ENCODE results near the gene MYL7. TPM values are rescaled to one million over a fixed set of nuclear protein-coding genes. Genes with fewer than 3 reads are reported as not detected.

The MYL7 gene
- polyA plus RNA-seq, 1 of the 3 experiments (the other 2 are of a cell fraction) = not detected

- TF ChIP-seq USF2 (IDR thresholded peaks at IDR 0.05; ENCODE audit: borderline replicate concordance, low read depth, low read length) = no peak
- TF ChIP-seq JUND (IDR thresholded peaks at IDR 0.05) = no peak
- TF ChIP-seq PBX3 (IDR thresholded peaks at IDR 0.05) = no peak
- no peaks in the 10 kb centered on the region for H3K9me3 ChIP-seq
- H3K9ac ChIP-seq = no peak overlapping the region
- H3F3A ChIP-seq (replicated peaks; ENCODE audit: insufficient read depth) = no peaks in the 10 kb centered on the region
- H3K27ac ChIP-seq (ENCODE audit: low read depth in 2 of 2, low read length in 1 of 2) = no peak overlapping the region
- peaks cover 0 to 25% of the 10 kb centered on the region in 2 experiments; a peak in 1 of 4 replicates for H3K4me1 ChIP-seq (ENCODE audit: control insufficient read depth in 1 of 2, insufficient read depth in 2 of 2, low read depth in 1 of 2, low read length in 1 of 2)
- no peaks in the 10 kb centered on the region for H4K20me1 ChIP-seq (ENCODE audit: insufficient read depth)
- no peak overlapping the region for H2AFZ ChIP-seq (ENCODE audit: low read depth)
- WGBS (ENCODE audit: low lambda C conversion rate) = 80% methylated on average over 15 of the region's 15 CpGs
- H3K4me3 ChIP-seq (ENCODE audit: low read depth in 2 of 2, low read length in 1 of 2) = no peak overlapping the region
- no peaks in the 10 kb centered on the region for H3K36me3 ChIP-seq (replicated peaks in 1 of 2; ENCODE audit: control insufficient read depth in 1 of 2, insufficient read depth in 2 of 2, low read length in 1 of 2)
- peak; percentile 36 for DNase-seq
- CTCF ChIA-PET = interaction anchor here (0.7 to 1.6 kb wide), 4 partner anchors 15 to 85 kb away, joined by 3 to 5 read pairs (median 3); no protein-coding TSS in a partner anchor
- POLR2A ChIA-PET = no interaction called here
- no peaks in the 10 kb centered on the region for H3K9me2 ChIP-seq
- H3K27me3 ChIP-seq (ENCODE audit: insufficient read depth) = no peaks in the 10 kb centered on the region
- H3K4me2 ChIP-seq = no peak overlapping the region
- H3K79me2 ChIP-seq (ENCODE audit: insufficient read depth) = no peaks in the 10 kb centered on the region
These were observed 16.3 kb upstream of the MYL7 start for GRCh38 chr7:44157116-44158080.

- H3K79me2 ChIP-seq (ENCODE audit: insufficient read depth) = no peaks in the 10 kb centered on the region
- ChIA-PET CTCF (interaction anchor here (0.7 to 1.6 kb wide), 2 partner anchors 45 to 84 kb away, joined by 3 to 5 read pairs; no protein-coding TSS in a partner anchor), POLR2A (no interaction called here)
- no peaks in the 10 kb centered on the region for H4K20me1 ChIP-seq (ENCODE audit: insufficient read depth)
- H3K36me3 ChIP-seq (replicated peaks in 1 of 2; ENCODE audit: control insufficient read depth in 1 of 2, insufficient read depth in 2 of 2, low read length in 1 of 2) = no peaks in the 10 kb centered on the region
- H3K4me1 ChIP-seq (ENCODE audit: control insufficient read depth in 1 of 2, insufficient read depth in 2 of 2, low read depth in 1 of 2, low read length in 1 of 2) = peaks cover 0 to 25% of the 10 kb centered on the region in 2 experiments; a peak in 1 of 4 replicates
- no peaks in the 10 kb centered on the region for H3K27me3 ChIP-seq (ENCODE audit: insufficient read depth)
- H3K27ac ChIP-seq (ENCODE audit: low read depth in 2 of 2, low read length in 1 of 2) = no peak overlapping the region
- H3F3A ChIP-seq (replicated peaks; ENCODE audit: insufficient read depth) = no peaks in the 10 kb centered on the region
- no peaks in the 10 kb centered on the region for H3K9me2 ChIP-seq
- no peak overlapping the region for H3K9ac ChIP-seq
- no peaks in the 10 kb centered on the region for H3K9me3 ChIP-seq
- DNase-seq = no peak
- H3K4me2 ChIP-seq = no peak overlapping the region
- no peak overlapping the region for H2AFZ ChIP-seq (ENCODE audit: low read depth)
- no peak for TF ChIP-seq NRF1 (IDR thresholded peaks at IDR 0.05; ENCODE audit: low read depth, low read length)
- TF ChIP-seq FOXJ3 (CRISPR knock-in tag; IDR thresholded peaks at IDR 0.05) = no peak
- no peak for TF ChIP-seq RXRA (IDR thresholded peaks at IDR 0.05; ENCODE audit: borderline replicate concordance, low read depth)
- no peak for TF ChIP-seq TCF12 (IDR thresholded peaks at IDR 0.05)
- TF ChIP-seq MAX (IDR thresholded peaks at IDR 0.05; ENCODE audit: low read depth) = no peak
- no peak for TF ChIP-seq GATA2 (CRISPR knock-in tag; IDR thresholded peaks at IDR 0.05)
- TF ChIP-seq JUND (IDR thresholded peaks at IDR 0.05) = no peak
- TF ChIP-seq CTCF (IDR thresholded peaks at IDR 0.05) = no peak
- WGBS (ENCODE audit: low lambda C conversion rate) = 67% methylated on average over 1 of the region's 4 CpGs
- H3K4me3 ChIP-seq (ENCODE audit: low read depth in 2 of 2, low read length in 1 of 2) = no peak overlapping the region
These were observed 15.4 kb upstream of the MYL7 start for GRCh38 chr7:44156453-44157010.
